HCT116 (cell line): ENCODE data around the gene ESR2. TPM values are rescaled to one million over a fixed set of nuclear protein-coding genes. Genes with fewer than 3 reads are reported as not detected.

Experiments
- ATAC-seq: fragments of 200-7000 bp; cut with Tn5 transposase; 2 replicates; pipeline ENCODE4 v1.9.1; 2020; ENCODE audit warnings: mild to moderate bottlenecking, moderate library complexity
- BruUV-seq: library from RNA; stranded (reverse); fragments of 400-500 nt; replicated peaks from 2 replicates; lab custom pipeline; 2021; lab: Mats Ljungman, UMichigan
- CTCF ChIA-PET: fragments of 300-600 bp; sonication (Branson Sonifier 250); formaldehyde crosslinking; loops from one replicate; lab custom pipeline; 2021; ENCODE audit warnings: antibody characterized with exemption; lab: Charles Lee
- POLR2A ChIA-PET: fragments of 300-600, 350-600 bp; sonication (Branson Sonifier 250); formaldehyde crosslinking; loops from one replicate; lab custom pipeline; 2021; ENCODE audit warnings: antibody characterized with exemption; lab: Charles Lee
- RAD21 ChIA-PET, 2 experiments: fragments of 300-600 bp; sonication (Branson Sonifier 250); formaldehyde crosslinking; loops; one replicate each; lab custom pipeline; 2023; ENCODE audit warnings: low total read pairs in 2 of 2; ENCODE audit not compliant: uncharacterized antibody in 2 of 2, unreplicated experiment in 2 of 2, low non-redundant PET in 1 of 2; lab: Charles Lee
- DNase-seq: peaks from one replicate; pipeline ENCODE4 v3.0.0-alpha.2; 2010; ENCODE audit warnings: low read depth, low spot score
- H2AFZ ChIP-seq: fragments of 200-600 bp; shearing (Covaris generic), sonication (generic); 2 replicates; pipeline ENCODE4 v1.6.1; 2017; ENCODE audit warnings: low read depth, mixed run types, mixed read lengths, antibody characterized with exemption, low read length; ENCODE audit not compliant: poor library complexity, severe bottlenecking
- H3K27ac ChIP-seq: 2 replicates; pipeline ENCODE4 v1.5.1; 2012; ENCODE audit warnings: low read depth, low read length
- H3K27me3 ChIP-seq: fragments of 200-600 bp; sonication (generic); 2 replicates; pipeline ENCODE4 v1.6.1; 2016; ENCODE audit warnings: mixed run types, low read length, mixed read lengths; ENCODE audit not compliant: insufficient read depth
- H3K36me3 ChIP-seq, 2 experiments: fragments of 200-500 bp in 1 of 2; fragments of 200-600 bp in 1 of 2; sonication (Bioruptor generic) in 1 of 2; sonication (generic) in 1 of 2; 2 replicates each; pipeline versions ENCODE4 v1.5.1 to v1.6.1; 2014 to 2016; ENCODE audit warnings: low read length in 2 of 2, inconsistent platforms in 1 of 2, mixed read lengths in 1 of 2, mixed run types in 1 of 2; ENCODE audit not compliant: insufficient read depth in 2 of 2, control insufficient read depth in 1 of 2
- H3K4me1 ChIP-seq, 2 experiments: fragments of 200-600 bp in 1 of 2; sonication (generic) in 1 of 2; 2 replicates each; pipeline versions ENCODE4 v1.5.1 to v1.6.1; 2012 to 2017; ENCODE audit warnings: low read length in 2 of 2, inconsistent platforms in 1 of 2, mild to moderate bottlenecking in 1 of 2, mixed read lengths in 1 of 2, mixed run types in 1 of 2, moderate library complexity in 1 of 2; ENCODE audit not compliant: insufficient read depth in 2 of 2, control insufficient read depth in 1 of 2
- H3K4me2 ChIP-seq: fragments of 200-600 bp; sonication (generic); 2 replicates; pipeline ENCODE4 v1.6.1; 2017; ENCODE audit warnings: mixed run types, low read length, mixed read lengths
- H3K4me3 ChIP-seq, 2 experiments: fragments of 200-600 bp in 1 of 2; sonication (generic) in 1 of 2; replicated peaks in 1 of 2; 2 replicates each; pipeline ENCODE4 v1.5.1; 2011 to 2016; ENCODE audit warnings: low read length in 2 of 2, control low read depth in 1 of 2, low read depth in 1 of 2, mild to moderate bottlenecking in 1 of 2, mixed read lengths in 1 of 2, mixed run types in 1 of 2
- H3K79me2 ChIP-seq: fragments of 200-600 bp; sonication (generic); 2 replicates; pipeline ENCODE4 v1.6.1; 2017; ENCODE audit warnings: mild to moderate bottlenecking, mixed run types, low read length, moderate library complexity, mixed read lengths; ENCODE audit not compliant: insufficient read depth
- H3K9ac ChIP-seq: fragments of 200-600 bp; sonication (generic); 2 replicates; pipeline ENCODE4 v1.6.1; 2016; ENCODE audit warnings: low read length, mixed read lengths
- H3K9me2 ChIP-seq: fragments of 200-600 bp; sonication (generic), shearing (Covaris generic); 2 replicates; pipeline ENCODE4 v1.6.1; 2017; ENCODE audit warnings: mixed run types, mild to moderate bottlenecking, moderate library complexity; ENCODE audit not compliant: insufficient read depth
- H3K9me3 ChIP-seq, 2 experiments: fragments of 200-500 bp in 1 of 2; fragments of 200-600 bp in 1 of 2; sonication (Bioruptor generic) in 1 of 2; sonication (generic) in 1 of 2; 2 replicates each; pipeline ENCODE4 v1.6.1; 2014 to 2017; ENCODE audit warnings: low read length in 2 of 2, mixed read lengths in 2 of 2, inconsistent platforms in 1 of 2, low read depth in 1 of 2, mild to moderate bottlenecking in 1 of 2, mixed run types in 1 of 2, moderate library complexity in 1 of 2; ENCODE audit not compliant: control insufficient read depth in 1 of 2, insufficient read depth in 1 of 2
- H4K20me1 ChIP-seq: fragments of 200-600 bp; sonication (generic), shearing (Covaris generic); 2 replicates; pipeline ENCODE4 v1.6.1; 2017; ENCODE audit warnings: mixed run types, mild to moderate bottlenecking, moderate library complexity; ENCODE audit not compliant: insufficient read depth
- ATF3 ChIP-seq: IDR thresholded peaks from 2 replicates; pipeline ENCODE4 v1.6.1; 2012
- CBX3 ChIP-seq: IDR thresholded peaks from 2 replicates; pipeline ENCODE4 v1.6.1; 2012; ENCODE audit warnings: low read depth
- EGR1 ChIP-seq: IDR thresholded peaks from 2 replicates; pipeline ENCODE4 v1.6.1; 2012; ENCODE audit warnings: low read depth
- ELF1 ChIP-seq: IDR thresholded peaks from 2 replicates; pipeline ENCODE4 v1.6.1; 2012; ENCODE audit warnings: low read depth, borderline replicate concordance
- EZH2 ChIP-seq: fragments of 200-600 bp; sonication (generic); IDR thresholded peaks from 2 replicates; pipeline ENCODE4 v1.6.1; 2017; ENCODE audit warnings: antibody characterized with exemption, mixed run types
- FOSL1 ChIP-seq: IDR thresholded peaks from 2 replicates; pipeline ENCODE4 v1.6.1; 2012; ENCODE audit warnings: low read depth
- JUND ChIP-seq: IDR thresholded peaks from 2 replicates; pipeline ENCODE4 v1.6.1; 2012
- POLR2AphosphoS5 ChIP-seq: IDR thresholded peaks from 2 replicates; pipeline ENCODE4 v1.6.1; 2011; ENCODE audit warnings: mild to moderate bottlenecking, low read depth, low read length, moderate library complexity
- RAD21 ChIP-seq: IDR thresholded peaks from 2 replicates; pipeline ENCODE4 v1.6.1; 2012; ENCODE audit warnings: low read depth, mild to moderate bottlenecking
- REST ChIP-seq: IDR thresholded peaks from 2 replicates; pipeline ENCODE4 v1.6.1; 2012; ENCODE audit warnings: low read depth
- SRF ChIP-seq: IDR thresholded peaks from 2 replicates; pipeline ENCODE4 v1.6.1; 2012; ENCODE audit warnings: low read depth
- TCF7L2 ChIP-seq: IDR thresholded peaks from 2 replicates; pipeline ENCODE4 v1.7.0; 2011; ENCODE audit warnings: borderline replicate concordance, inconsistent platforms; ENCODE audit not compliant: insufficient read depth, insufficient read length; ENCODE audit errors: extremely low read depth
- YY1 ChIP-seq: IDR thresholded peaks from 2 replicates; pipeline ENCODE4 v1.6.1; 2011; ENCODE audit warnings: low read length, low read depth, moderate library complexity, mild to moderate bottlenecking; ENCODE audit not compliant: insufficient replicate concordance; ENCODE audit errors: extremely low read depth
- ZFX ChIP-seq: fragments of 450-650 bp; IDR thresholded peaks from 2 replicates; pipeline ENCODE4 v1.6.1; 2017
- ZNF274 ChIP-seq: fragments of 200-500 bp; sonication (Bioruptor generic); IDR thresholded peaks from 2 replicates; pipeline ENCODE4 v1.6.1; 2014; ENCODE audit warnings: mild to moderate bottlenecking, low read depth, low read length, inconsistent platforms
- intact Hi-C: fragments of 100-400 bp; cut with micrococcal nuclease; formaldehyde crosslinking; loops from 2 replicates; pipeline ENCODE4 v1.10.0; 2022
- total RNA-seq: library from RNA; stranded (reverse); gene quantifications from one replicate; pipeline ENCODE4 v1.2.1, GENCODE V29; 2021; ENCODE audit not compliant: unreplicated experiment
- TF ChIP-seq, protein P1 (sequence below): IDR thresholded peaks from 2 replicates; pipeline ENCODE4 v1.6.1; 2012
- TF ChIP-seq, protein P2 (sequence below), 3 experiments: fragments of 200-600 bp in 1 of 3; sonication (generic) in 1 of 3; IDR thresholded peaks in 2 of 3; conservative IDR thresholded peaks in 1 of 3; 2 replicates each; pipeline ENCODE4 v1.5.1; 2012 to 2017; ENCODE audit warnings: low read depth in 2 of 3, low read length in 2 of 3, antibody characterized with exemption in 1 of 3, borderline replicate concordance in 1 of 3, control low read depth in 1 of 3, mild to moderate bottlenecking in 1 of 3, mixed read lengths in 1 of 3, mixed run types in 1 of 3, moderate library complexity in 1 of 3; ENCODE audit not compliant: insufficient read depth in 1 of 3

Gene ESR2
- total RNA-seq, 1 experiment from 2014 or later, result 0.32 TPM

GRCh38 chr14:64074961-64075612 lies 219.1 kb downstream of the ESR2 start:
- no peak for DNase-seq
- no peak overlapping the region for H2AFZ ChIP-seq

More at GRCh38 chr14:64074961-64075612, 219.1 kb downstream of the ESR2 start:
- no peaks in the 10 kb centered on the region for H3K9me3 ChIP-seq
- no peak overlapping the region; the same call in 1 of the 2 replicates for H3K27ac ChIP-seq
- POLR2A ChIA-PET, result no interaction called here
- BruUV-seq, result no TSS peak
- no peak; the same call in 1 of the 2 replicates for ATAC-seq
- H3K79me2 ChIP-seq, result no peaks in the 10 kb centered on the region
- H3K27me3 ChIP-seq, result no peaks in the 10 kb centered on the region
- RAD21 ChIA-PET, result no interaction called here
- H3K4me3 ChIP-seq, result no peak overlapping the region
- peaks cover 4 to 7% of the 10 kb centered on the region in 2 experiments; a peak in 2 of 4 replicates for H3K4me1 ChIP-seq
- H3K9me2 ChIP-seq, result no peaks in the 10 kb centered on the region
- CTCF ChIA-PET, result no interaction called here
- intact Hi-C loops, result no loop called here
- TF ChIP-seq EZH2 (no peak), JUND (peak; percentile 23; the same call in 1 of the 2 replicates), ZFX (no peak), ATF3 (no peak), FOSL1 (peak; percentile 32; the same call in 1 of the 2 replicates), YY1 (no peak), REST (no peak), EGR1 (no peak), SRF (no peak), TCF7L2 (no peak), RAD21 (no peak), ELF1 (no peak), CBX3 (no peak), ZNF274 (no peak), POLR2AphosphoS5 (no peak)
- TF ChIP-seq, protein P1, sequence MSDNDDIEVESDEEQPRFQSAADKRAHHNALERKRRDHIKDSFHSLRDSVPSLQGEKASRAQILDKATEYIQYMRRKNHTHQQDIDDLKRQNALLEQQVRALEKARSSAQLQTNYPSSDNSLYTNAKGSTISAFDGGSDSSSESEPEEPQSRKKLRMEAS, result no peak
- TF ChIP-seq, protein P2, sequence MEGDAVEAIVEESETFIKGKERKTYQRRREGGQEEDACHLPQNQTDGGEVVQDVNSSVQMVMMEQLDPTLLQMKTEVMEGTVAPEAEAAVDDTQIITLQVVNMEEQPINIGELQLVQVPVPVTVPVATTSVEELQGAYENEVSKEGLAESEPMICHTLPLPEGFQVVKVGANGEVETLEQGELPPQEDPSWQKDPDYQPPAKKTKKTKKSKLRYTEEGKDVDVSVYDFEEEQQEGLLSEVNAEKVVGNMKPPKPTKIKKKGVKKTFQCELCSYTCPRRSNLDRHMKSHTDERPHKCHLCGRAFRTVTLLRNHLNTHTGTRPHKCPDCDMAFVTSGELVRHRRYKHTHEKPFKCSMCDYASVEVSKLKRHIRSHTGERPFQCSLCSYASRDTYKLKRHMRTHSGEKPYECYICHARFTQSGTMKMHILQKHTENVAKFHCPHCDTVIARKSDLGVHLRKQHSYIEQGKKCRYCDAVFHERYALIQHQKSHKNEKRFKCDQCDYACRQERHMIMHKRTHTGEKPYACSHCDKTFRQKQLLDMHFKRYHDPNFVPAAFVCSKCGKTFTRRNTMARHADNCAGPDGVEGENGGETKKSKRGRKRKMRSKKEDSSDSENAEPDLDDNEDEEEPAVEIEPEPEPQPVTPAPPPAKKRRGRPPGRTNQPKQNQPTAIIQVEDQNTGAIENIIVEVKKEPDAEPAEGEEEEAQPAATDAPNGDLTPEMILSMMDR (IDR thresholded peaks at IDR 0.05 in 2 of 3, conservative IDR thresholded peaks at IDR 0.05 in 1 of 3; ENCODE audit: borderline replicate concordance in 1 of 3, insufficient read depth in 1 of 3, low read depth in 2 of 3, low read length in 2 of 3), result no peak
- TF ChIP-seq, all 23 proteins: peak for 2
- peaks cover 0 to 2% of the 10 kb centered on the region in 2 experiments; a peak in 2 of 4 replicates for H3K36me3 ChIP-seq
- no peak overlapping the region for H3K9ac ChIP-seq
- no peak overlapping the region for H3K4me2 ChIP-seq
- H4K20me1 ChIP-seq, result no peaks in the 10 kb centered on the region
